Activated CD8-positive, alpha-beta memory T cell treated with anti-CD3 and anti-CD28 coated beads for 1 hour (primary cell): ENCODE results near the gene SALL4.
"Not testable (repeated sequence)": the region's sequence is repeated elsewhere in the genome, so short reads cannot be mapped to it uniquely, and the experiment has no call there.

Experiments used
- DNase-seq, 2 donors: peaks; one replicate each; pipeline ENCODE4 v3.0.0-alpha.2; 2020; ENCODE audit warnings: low read depth in 1 of 2; ENCODE audit errors: extremely low read depth in 1 of 2

Gene SALL4

DNA sequence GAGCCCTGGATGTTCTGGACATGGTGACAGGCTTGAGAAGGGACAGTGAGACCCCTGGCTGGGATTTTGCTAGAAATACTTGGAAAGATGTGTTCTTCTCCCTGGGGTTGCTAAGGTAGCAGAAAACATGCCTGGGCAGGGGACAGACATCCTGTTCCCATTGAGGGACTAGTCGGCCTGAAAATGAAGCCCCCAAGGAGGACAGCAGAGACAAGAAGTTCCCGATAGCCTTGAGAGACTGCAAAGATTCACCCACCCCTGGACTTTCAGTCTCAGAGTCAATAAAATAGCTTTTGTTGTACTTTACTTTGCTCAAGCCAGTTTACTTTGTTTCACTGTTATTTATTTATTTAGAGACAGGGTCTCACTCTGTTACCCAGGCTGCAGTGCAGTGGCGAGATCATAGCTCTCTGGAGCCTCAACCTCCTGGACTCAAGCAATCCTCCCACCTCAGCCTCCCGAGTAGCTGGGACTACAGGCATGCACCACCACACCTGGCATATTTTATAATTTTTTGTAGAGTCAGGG lies 62.5 kb downstream of the SALL4 start:
- no peak for DNase-seq

DNA sequence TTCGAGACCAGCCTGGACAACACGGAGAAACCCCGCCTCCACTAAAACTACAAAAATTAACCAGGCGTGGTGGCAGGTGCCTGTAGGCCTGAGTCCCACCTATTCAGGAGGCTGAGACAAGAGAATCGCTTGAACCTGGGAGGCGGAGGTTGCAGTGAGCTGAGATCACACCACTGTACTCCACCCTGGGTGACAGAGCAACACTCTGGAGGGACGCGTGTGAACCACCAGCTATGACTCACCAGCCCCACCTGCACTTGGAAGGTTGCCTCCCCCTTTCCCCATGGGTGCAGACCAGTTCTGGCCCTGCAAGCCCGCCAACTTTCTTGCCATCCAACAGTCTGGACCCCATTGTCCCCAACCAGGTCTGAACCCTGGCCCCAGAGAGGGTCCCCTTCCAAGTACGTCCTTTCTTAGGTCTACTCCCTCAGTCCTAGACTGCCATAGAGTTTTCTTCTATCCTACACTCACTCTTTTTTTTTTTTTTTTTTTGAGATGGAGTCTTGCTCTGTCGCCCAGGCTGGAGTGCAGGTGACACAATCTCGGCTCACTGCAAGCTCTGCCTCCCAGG lies 63.4 kb downstream of the SALL4 start:
- DNase-seq = no peak

GRCh38 chr20:51738261-51738660 lies 64.1 kb downstream of the SALL4 start:
- DNase-seq = not testable (repeated sequence)

GRCh38 chr20:51736947-51737346 lies 65.4 kb downstream of the SALL4 start:
- no peak for DNase-seq

GRCh38 chr20:51735728-51736600 lies 66.4 kb downstream of the SALL4 start:
- no peak for DNase-seq

DNA sequence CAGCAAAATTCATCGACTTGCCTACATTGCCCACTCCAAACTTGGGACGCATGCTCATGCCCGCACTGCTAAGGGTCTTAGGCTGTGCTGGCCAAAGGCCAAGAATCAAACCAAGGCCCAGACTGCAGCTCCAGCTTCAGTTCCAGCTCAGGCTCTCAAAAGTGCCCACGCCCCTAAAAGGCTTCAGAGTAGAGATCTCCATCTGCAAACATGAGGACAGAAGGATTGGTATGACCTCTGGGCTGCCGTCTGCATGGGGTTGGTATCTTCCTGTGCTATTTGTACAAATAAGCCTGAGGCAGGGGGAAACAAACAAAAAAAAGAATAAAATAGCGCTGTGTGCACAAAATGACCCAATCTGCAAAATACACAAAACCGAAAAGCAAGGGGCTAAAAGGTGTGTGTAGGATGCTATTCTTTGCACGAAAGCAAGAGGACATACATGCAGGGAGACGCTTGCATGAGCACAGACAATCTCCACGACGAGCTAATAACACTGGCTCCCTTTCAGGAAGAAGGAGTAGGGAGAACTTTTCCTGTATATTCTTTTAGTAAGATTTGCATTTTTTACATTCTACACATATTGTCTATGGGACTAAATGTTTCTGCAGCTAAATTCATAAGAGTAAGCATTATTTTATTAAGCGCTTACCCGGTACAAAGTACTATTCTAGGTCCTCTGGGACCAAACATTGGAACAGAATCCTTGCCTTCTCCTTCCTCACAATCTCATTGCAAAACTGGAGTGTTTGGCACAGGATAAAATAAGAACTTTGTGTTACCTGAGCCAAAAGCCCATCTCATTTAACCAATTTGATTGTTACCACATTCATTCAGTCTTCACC lies 67.2 kb downstream of the SALL4 start:
- no peak for DNase-seq

GRCh38 chr20:51733070-51733469 lies 69.3 kb downstream of the SALL4 start:
- DNase-seq = no peak
